ENCODE data around the gene DSC1. TPM values are rescaled to one million over a fixed set of nuclear protein-coding genes. Genes with fewer than 3 reads are reported as not detected.

DSC1 gene
- total RNA-seq, 3 donors from 2014 or later: not detected

Other genes starting within 250 kb of the DSC1 start
- gene DSC3, start 120.1 kb downstream of the DSC1 start, total RNA-seq: not detected
- gene DSC2, start 60.4 kb downstream of the DSC1 start, total RNA-seq: under 1 TPM; 0.08 to 0.11 (median 0.10) TPM
- not detected for gene DSG1, start 155.3 kb upstream of the DSC1 start, total RNA-seq
- gene DSG4, start 213.9 kb upstream of the DSC1 start, total RNA-seq: not detected